NB4 (cell line): ENCODE data around the gene PSKH1.

Experiments
- CTCF ChIP-seq: IDR thresholded peaks from one replicate; pipeline ENCODE4 v1.5.1; 2012; ENCODE audit warnings: low read depth, low read length
- TF ChIP-seq, protein P1 (sequence below): IDR thresholded peaks from 2 replicates; pipeline ENCODE4 v1.6.1; 2011; ENCODE audit warnings: low read depth, low read length

- TF ChIP-seq, protein P1, sequence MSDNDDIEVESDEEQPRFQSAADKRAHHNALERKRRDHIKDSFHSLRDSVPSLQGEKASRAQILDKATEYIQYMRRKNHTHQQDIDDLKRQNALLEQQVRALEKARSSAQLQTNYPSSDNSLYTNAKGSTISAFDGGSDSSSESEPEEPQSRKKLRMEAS: no peak
- no peak for TF ChIP-seq CTCF
These were observed 817 bp downstream of the PSKH1 start for GRCh38 chr16:67893743-67894399.
